Tibial artery (tissue), 4 donors: ENCODE results near the gene NLRP3.
"Not testable (repeated sequence)": the region's sequence is repeated elsewhere in the genome, so short reads cannot be mapped to it uniquely, and the experiment has no call there.

ENCODE experiments used
- DNase-seq, 2 donors: peaks; one replicate each; pipeline ENCODE4 v3.0.0-alpha.2; 2019
- H3K27ac ChIP-seq, 2 donors: fragments of 200-600 bp; sonication (generic) in 1 of 2; 1 replicate in 1 of 2; 2 replicates in 1 of 2; pipeline ENCODE4 v1.5.1; 2018 to 2019; ENCODE audit warnings: mild to moderate bottlenecking in 1 of 2
- H3K27me3 ChIP-seq, 2 donors: fragments of 200-600 bp; sonication (generic) in 1 of 2; one replicate each; pipeline versions ENCODE4 v1.5.1 to v1.6.0; 2016 to 2019
- H3K36me3 ChIP-seq, 3 donors: fragments of 200-600 bp; sonication (generic) in 2 of 3; one replicate each; pipeline ENCODE4 v1.5.1; 2016 to 2019; ENCODE audit warnings: mild to moderate bottlenecking in 2 of 3
- H3K4me1 ChIP-seq, 4 donors: fragments of 200-600 bp; sonication (generic) in 2 of 4; 1 replicate in 3 of 4; 2 replicates in 1 of 4; pipeline ENCODE4 v1.5.1; 2016 to 2019
- H3K4me3 ChIP-seq, 2 donors: fragments of 200-600 bp; sonication (generic) in 1 of 2; 1 replicate in 1 of 2; 2 replicates in 1 of 2; pipeline ENCODE4 v1.5.1; 2018 to 2019; ENCODE audit warnings: mild to moderate bottlenecking in 2 of 2
- H3K9me3 ChIP-seq, 3 donors: fragments of 200-600 bp; sonication (generic) in 1 of 3; one replicate each; pipeline ENCODE4 v1.5.1; 2016 to 2019
- CTCF ChIP-seq, 2 experiments: fragments of 200-600 bp in 1 of 2; fragments of 450-650 bp in 1 of 2; IDR thresholded peaks; one replicate each; pipeline ENCODE4 v1.5.1; 2017 to 2019; ENCODE audit warnings: antibody characterized with exemption in 2 of 2, mild to moderate bottlenecking in 1 of 2, moderate library complexity in 1 of 2
- intact Hi-C: fragments of 100-400 bp; cut with DNase I; formaldehyde crosslinking; loops from one replicate; pipeline ENCODE4 v1.15.0; 2023; ENCODE audit warnings: low total_unique reads

The NLRP3 gene

GRCh38 chr1:247376659-247377058 lies 39.3 kb upstream of the NLRP3 start:
- no peak for TF ChIP-seq CTCF (IDR thresholded peaks at IDR 0.05)
- intact Hi-C loops = no loop called here

GRCh38 chr1:247377656-247378055 lies 38.3 kb upstream of the NLRP3 start:
- H3K27ac ChIP-seq, H3K27me3 ChIP-seq, H3K4me3 ChIP-seq, intact Hi-C loops, H3K36me3 ChIP-seq, H3K9me3 ChIP-seq, DNase-seq, H3K4me1 ChIP-seq: not testable (repeated sequence)

More at GRCh38 chr1:247376659-247377058, 39.3 kb upstream of the NLRP3 start:
- peaks cover 0 to 4% (median 2%) of the 10 kb centered on the region in 4 donors for H3K4me1 ChIP-seq
- H3K27me3 ChIP-seq = no peaks in the 10 kb centered on the region
- H3K9me3 ChIP-seq = no peaks in the 10 kb centered on the region
- H3K27ac ChIP-seq = no peak overlapping the region
- no peak overlapping the region for H3K4me3 ChIP-seq
- no peak for DNase-seq
- H3K36me3 ChIP-seq = no peaks in the 10 kb centered on the region

GRCh38 chr1:247378334-247379073 lies 37.5 kb upstream of the NLRP3 start:
- no peak overlapping the region for H3K4me3 ChIP-seq
- no peak for DNase-seq
- no peak for TF ChIP-seq CTCF (IDR thresholded peaks at IDR 0.05)
- H3K9me3 ChIP-seq = no peaks in the 10 kb centered on the region
- no peak overlapping the region for H3K27ac ChIP-seq
- H3K27me3 ChIP-seq = no peaks in the 10 kb centered on the region
- H3K4me1 ChIP-seq = peaks cover 0 to 4% (median 0%) of the 10 kb centered on the region in 4 donors
- intact Hi-C loops = no loop called here
- no peaks in the 10 kb centered on the region for H3K36me3 ChIP-seq

GRCh38 chr1:247385283-247385682 lies 30.7 kb upstream of the NLRP3 start:
- no peak overlapping the region for H3K4me3 ChIP-seq
- peaks cover 0 to 5% (median 2%) of the 10 kb centered on the region in 4 donors for H3K4me1 ChIP-seq
- H3K27me3 ChIP-seq = no peaks in the 10 kb centered on the region
- TF ChIP-seq CTCF (IDR thresholded peaks at IDR 0.05) = no peak
- no peaks in the 10 kb centered on the region for H3K36me3 ChIP-seq
- DNase-seq = no peak
- no peaks in the 10 kb centered on the region for H3K9me3 ChIP-seq
- intact Hi-C loops = no loop called here
- no peak overlapping the region for H3K27ac ChIP-seq

GRCh38 chr1:247386217-247386616 lies 29.8 kb upstream of the NLRP3 start:
- H3K27ac ChIP-seq = no peak overlapping the region
- intact Hi-C loops = no loop called here
- no peak overlapping the region for H3K4me3 ChIP-seq
- H3K36me3 ChIP-seq = no peaks in the 10 kb centered on the region
- no peaks in the 10 kb centered on the region for H3K27me3 ChIP-seq
- DNase-seq = no peak
- H3K4me1 ChIP-seq = peaks cover 0 to 5% (median 2%) of the 10 kb centered on the region in 4 donors
- H3K9me3 ChIP-seq = no peaks in the 10 kb centered on the region
- TF ChIP-seq CTCF (IDR thresholded peaks at IDR 0.05) = no peak

GRCh38 chr1:247386687-247387086 lies 29.3 kb upstream of the NLRP3 start:
- intact Hi-C loops = no loop called here
- Histone ChIP-seq H3K9me3 (no peaks in the 10 kb centered on the region), H3K4me1 (peaks cover 0 to 5% (median 2%) of the 10 kb centered on the region in 4 donors), H3K27ac (no peak overlapping the region), H3K4me3 (no peak overlapping the region), H3K36me3 (no peaks in the 10 kb centered on the region), H3K27me3 (no peaks in the 10 kb centered on the region)
- no peak for DNase-seq
- no peak for TF ChIP-seq CTCF (IDR thresholded peaks at IDR 0.05)
